Frontal cortex (tissue), 4 donors: ENCODE data around the gene CHRNA7. TPM values are rescaled to one million over a fixed set of nuclear protein-coding genes. Genes with fewer than 3 reads are reported as not detected.
"Not testable (repeated sequence)": the region's sequence is repeated elsewhere in the genome, so short reads cannot be mapped to it uniquely, and the experiment has no call there.

Experiments
- DNase-seq, 2 donors: peaks; one replicate each; pipeline ENCODE4 v3.0.0; 2012; ENCODE audit warnings: low spot score in 2 of 2
- FAIRE-seq: peaks from 2 replicates; lab custom pipeline; 2012; peaks lifted over from hg19 to GRCh38; lab: Jason Lieb, UNC
- total RNA-seq: library from RNA; depleted of rRNA; stranded (reverse); fragments of >200 nt; gene quantifications from one replicate; pipeline ENCODE4 v1.2.3, GENCODE V29; 2014
- donor health status: control.
- donor health status: control.
- donor health status: control.

CHRNA7 gene
- total RNA-seq, 1 donor from 2014 or later, result 4.5 TPM

DNA sequence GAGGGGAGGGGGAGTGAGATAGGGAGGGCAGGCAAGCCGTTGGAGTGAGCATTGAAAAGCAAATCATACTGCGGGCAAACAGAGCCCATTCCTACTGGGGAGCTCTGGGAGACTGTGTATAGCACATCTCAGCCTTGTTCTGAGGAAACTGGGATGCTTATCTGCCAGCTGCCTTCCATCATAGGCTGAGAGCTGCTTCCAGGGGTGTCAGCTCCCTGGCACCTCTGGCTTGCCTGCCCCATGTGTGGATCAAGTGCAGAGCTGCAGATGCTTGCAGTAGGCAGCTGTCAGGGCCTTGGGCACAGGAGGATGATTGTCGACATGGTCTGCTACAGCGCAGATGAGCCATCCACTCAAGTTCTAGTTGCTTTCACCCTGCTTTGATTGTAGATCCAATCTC is 86.8 kb downstream of the CHRNA7 start:
- no peak for FAIRE-seq

DNA sequence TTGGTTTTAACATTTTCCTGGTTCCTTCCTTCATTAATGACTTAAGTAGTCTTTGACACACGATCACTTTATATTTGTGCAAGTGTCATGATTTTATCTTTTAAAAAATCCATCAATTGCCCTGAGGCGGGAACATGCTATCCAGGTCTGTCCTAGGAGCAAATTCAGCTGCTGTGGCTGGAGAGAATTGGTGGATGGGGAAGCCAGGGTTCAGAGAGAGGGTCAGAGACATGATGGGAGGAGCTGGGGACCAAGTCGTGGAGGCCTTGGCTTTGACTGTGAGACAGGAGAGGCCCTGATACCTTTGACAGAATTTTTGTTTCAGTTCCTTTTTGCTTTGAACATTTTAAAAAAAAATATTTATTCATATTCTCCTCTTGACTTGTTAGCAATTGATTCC is 89.0 kb downstream of the CHRNA7 start:
- FAIRE-seq (no peak), DNase-seq (no peak)

More for the DNA sequence above, 86.8 kb downstream of the CHRNA7 start:
- no peak for DNase-seq

DNA sequence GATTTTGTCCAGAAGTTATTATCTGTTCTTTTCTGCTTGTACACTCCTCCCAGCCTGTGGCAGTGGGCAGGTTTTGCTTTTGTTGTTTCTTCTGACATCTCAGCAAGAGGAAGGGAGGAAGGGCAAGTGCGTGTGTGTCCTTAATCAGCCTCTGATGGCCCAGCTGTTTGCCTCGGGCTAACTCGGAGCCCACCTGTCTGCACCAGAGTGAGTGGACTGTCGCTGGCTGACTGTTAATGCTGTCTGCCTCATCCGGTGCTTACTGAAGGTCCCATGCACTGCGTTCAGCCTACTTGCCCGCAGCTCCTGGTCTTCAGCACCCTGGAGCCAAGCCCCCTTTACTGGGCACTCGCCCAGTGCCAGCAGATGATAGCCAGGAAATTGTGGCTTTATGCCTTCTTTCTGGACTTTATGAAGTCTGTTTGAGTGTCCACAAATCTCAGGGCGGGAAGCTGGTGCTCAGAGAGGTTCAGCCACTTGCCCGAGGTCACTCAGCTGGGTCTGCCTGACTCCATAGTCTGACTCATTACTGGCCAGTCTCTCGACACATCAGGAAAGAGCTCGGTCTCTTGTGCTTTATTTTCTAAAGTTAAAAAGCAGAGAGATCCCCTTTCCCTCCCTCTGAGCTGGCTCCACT is 89.5 kb downstream of the CHRNA7 start:
- no peak for FAIRE-seq

DNA sequence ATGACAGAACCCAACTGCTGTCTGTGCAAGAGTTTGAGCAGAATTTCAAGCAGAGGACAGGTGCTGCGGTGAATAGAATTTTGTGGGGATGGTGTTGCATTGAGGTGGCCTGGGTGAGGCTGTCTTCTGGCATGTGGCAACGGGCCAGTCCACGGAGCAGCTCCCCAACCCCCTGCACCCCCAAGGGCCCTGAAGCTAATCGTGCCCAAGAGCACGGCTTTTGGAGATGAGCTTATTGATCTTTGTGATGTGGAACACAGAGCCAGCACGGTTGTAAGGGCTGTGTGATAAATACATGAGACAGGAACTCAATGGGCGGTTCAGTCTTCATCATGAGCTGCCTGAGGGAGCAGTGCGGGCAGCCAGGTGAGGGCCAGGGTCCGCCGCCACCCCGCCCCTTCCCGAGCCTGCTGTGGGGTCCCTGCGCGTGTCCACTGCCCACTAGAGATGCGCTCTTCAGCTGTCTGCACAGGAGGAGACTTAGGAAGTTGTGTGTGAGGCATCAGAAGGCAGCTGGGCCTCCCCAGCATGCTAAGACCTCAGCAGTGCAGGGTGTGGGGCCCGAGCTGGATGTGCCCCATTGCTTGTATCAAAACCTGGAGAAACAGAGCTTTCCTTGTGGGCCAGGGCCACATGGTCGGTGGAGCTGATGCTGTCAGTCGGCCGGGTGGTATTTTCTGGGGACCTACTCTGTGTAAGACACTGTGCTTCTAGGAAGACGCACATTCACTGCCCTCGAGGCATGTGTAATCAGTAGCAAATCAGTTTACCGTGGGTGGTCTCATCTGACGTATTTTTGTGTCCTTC is 90.5 kb downstream of the CHRNA7 start:
- FAIRE-seq (no peak), DNase-seq (no peak)

More for the DNA sequence above, 89.5 kb downstream of the CHRNA7 start:
- DNase-seq, result no peak

DNA sequence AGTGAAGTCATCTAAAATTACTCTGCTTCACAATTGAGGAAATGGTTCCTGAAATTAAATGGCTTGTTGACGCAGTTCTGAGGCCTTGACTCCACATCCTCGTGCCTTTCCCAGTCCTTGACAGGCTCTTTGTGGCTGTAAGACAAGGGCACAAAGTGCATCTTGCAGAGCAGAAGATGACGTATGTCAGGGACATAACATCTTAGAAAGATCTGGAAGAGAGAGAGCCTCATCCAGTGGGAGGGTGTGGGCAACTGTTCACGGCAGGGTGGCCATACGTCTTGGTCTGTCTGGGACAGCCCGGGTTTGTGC is 91.0 kb downstream of the CHRNA7 start:
- no peak for FAIRE-seq
- no peak for DNase-seq

DNA sequence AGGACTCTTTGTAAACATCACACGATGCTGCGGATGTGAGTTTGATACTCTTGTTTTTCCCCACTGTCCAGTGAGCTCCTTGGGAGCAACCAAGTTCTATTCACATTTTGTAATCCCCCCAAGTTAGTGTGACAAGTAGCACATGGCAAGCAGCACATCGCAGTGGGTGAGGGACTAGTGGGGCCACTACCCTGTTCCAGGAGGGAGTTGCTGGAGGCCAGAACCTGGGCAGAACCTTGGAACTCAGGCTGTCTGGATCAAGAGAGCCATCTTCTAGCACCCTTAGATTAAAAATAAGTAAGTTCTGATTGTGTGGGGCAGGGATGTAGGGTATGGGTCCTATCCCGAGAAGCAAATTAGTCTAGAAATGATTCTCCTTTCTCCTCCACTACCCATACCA is 91.7 kb downstream of the CHRNA7 start:
- FAIRE-seq (no peak), DNase-seq (no peak)

DNA sequence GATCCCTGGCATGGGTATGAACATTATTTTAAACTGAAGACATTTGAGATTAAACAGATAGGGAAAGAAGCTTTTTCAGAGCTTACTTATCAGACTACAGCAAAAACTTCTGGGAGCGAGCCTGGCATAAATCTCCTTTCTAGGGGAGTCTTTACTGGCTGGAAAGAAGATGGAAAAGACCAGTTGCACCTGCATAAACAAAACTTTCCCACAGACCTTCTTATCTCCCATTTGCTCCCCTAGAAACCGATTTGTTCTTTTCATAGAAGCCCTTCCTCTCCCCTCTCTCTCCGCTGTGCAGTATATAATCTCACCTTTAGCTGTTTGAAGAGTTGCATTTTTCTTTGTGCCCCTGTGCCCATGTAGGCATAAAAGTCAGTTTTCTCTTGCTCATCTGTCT is 93.2 kb downstream of the CHRNA7 start:
- DNase-seq (no peak), FAIRE-seq (no peak)

DNA sequence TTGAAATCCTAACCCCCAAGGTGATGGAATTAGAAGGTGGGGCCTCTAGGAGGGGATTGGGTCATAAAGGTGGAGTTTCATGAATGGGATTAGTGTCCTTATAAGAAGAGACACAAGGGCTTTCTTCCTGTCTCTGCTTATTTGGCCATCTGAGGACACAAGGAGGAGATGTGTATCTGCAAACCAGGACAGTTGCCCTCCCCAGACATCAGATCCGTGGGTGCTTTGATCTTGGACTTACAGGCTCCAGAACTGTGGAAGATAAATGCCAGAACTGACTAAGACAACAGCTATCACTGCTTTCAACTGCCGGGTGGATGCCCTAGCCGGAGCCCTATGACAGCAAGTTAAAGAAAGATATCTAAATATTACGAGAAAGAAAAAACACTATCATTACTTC is 94.4 kb downstream of the CHRNA7 start:
- no peak for FAIRE-seq
- DNase-seq, result no peak

DNA sequence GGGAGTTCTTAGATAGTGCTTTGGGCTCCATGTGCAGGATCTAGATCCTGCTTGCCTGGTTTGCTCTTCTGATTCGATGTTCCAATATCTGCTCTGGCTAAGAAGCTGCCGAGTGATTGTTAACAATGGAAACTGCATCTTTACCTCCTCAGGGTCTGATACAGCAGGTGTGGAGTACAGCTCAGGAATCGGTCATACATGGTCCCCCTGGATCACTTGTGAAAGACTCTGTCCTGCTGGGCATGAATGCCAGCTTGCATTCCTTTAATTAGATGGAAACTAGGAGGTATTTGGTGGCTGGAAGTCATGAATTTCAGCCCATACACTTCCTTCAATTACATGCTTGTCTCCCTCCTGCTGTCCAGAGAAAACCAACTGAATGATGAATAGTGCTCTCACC is 95.3 kb downstream of the CHRNA7 start:
- FAIRE-seq (no peak), DNase-seq (no peak)

DNA sequence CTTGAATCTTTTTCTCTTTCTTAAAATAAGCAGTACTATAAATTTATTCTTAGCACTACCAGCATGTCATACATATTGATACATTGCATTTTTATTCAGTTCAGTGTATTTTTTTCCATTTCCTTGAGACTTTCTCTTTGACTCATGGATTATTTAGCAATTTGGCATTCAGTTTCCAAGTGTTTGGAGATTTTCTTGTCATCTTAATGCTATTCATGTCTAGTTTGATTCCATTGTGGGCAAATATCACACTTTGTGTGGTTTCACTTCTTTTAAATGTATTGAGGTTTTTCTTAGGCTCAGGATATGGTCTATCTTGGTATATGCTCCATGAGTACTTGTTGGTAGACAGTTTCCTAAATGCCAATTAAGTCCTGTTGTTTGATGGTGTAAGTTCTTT is 99.5 kb downstream of the CHRNA7 start:
- no peak for DNase-seq
- FAIRE-seq, result no peak

DNA sequence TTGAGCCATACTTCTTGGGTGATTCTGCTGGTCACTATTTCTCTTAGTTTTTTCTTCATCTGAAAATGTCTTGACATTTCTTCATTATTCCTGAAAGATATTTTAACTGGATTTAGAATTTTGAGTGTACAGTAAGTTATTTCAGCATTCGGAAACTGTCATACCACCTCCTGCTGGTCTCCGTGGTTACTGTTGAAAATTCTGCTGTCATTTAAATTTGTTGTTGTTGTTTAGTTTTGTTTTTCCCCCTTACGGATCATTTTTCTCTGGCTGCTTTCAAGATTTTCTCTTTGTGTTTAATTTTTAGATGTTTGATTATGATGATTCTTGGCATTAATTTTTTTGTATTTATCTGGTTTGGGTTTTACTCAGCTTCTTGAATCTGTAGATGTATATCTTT is 100.5 kb downstream of the CHRNA7 start:
- no peak for FAIRE-seq
- DNase-seq, result no peak

DNA sequence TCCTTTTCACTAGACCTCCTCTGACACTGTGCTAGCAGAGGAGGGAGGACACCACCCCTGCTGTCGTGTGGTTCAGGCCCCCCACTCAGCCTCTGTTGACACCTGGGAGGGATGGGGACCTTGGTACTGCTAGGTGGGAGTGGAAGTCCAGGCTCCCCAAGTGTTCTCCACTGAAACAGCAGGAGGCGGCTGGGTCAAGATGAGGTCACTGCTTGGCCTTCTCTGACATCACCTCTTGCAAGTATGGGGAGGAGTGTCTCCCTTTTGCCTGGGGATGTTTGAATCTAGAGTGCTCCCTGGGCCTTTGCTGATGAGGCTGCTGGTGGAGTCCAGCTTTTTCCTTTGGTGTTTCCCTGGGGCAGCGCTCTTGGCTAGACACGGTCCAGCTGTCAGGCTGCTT is 101.5 kb downstream of the CHRNA7 start:
- FAIRE-seq (no peak), DNase-seq (no peak)

DNA sequence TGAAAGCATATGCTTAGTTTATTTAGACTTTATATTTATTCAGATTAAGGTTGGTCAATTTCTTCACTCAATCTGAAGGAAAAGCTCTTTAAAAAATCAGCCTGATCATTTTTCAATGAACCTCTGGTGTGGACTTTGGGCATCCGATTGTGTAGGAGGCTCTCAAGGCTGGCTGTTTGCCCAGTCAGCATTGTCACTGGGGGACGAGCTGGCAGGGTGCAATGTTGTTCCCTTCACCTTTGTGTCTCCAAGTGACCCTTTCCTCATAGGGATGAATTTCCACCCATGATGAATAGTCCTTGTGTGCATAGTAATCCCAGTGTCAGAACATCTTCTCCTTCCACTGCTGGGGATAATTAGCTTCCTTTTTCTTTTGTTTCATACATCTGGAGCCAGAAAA is 102.5 kb downstream of the CHRNA7 start:
- DNase-seq, result no peak
- no peak for FAIRE-seq

DNA sequence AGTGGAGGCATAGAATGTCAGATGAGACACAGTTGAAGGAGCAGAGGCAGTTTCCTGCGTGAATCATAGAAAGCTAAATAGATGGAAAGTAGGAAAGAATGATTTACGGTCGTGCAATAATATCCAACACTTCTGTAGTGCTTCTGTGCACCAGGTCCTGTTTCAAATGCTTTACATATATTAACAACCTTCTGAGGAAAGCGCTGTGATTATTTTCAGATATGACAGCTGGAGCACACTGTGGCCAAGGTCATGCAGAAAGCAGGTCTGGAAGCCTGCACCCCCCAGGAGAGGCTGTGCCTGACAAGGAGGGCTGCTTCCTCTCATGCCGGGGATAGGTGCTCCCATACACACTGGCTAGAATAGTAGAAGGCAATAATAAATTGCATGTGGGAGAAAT is 104.5 kb downstream of the CHRNA7 start:
- DNase-seq, result no peak
- FAIRE-seq, result no peak

DNA sequence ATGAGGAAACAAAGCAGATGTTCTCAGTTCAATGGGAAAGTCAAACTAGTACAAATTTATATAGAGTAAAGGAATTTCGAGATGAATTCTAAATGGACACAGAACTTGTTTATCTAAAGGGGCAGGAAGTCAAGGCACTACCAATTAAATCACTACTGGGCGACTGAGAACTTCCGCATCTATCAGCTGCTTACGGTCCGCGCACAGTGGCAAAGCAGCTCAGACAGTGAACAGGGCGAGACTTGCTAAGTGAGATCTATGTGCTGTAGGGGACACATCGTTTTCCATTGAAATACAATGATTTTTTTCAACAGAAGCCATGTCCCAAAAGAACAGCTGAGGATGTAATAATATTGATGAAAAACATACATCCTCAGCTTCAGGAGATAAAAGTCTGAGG is 105.0 kb downstream of the CHRNA7 start:
- DNase-seq (no peak), FAIRE-seq (no peak)

DNA sequence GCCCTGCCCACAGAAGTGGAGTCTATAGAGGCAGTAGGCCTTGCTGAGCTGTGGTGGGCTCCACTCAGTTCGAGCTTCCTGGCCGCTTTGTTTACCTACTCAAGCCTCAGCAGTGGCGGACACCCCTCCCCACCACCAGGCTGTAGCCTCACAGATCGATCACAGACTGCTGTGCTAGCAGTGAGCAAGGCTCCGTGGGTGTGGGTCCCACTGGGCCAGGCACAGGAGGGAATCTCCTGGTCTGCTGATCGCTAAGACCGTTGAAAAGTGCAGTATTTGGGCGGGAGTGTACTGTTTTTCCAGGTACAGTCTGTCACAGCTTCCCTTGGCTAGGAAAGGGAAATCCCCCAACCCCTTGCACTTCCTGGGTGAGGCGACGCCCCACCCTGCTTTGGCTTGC is 115.2 kb downstream of the CHRNA7 start:
- not testable (repeated sequence) for DNase-seq, FAIRE-seq

DNA sequence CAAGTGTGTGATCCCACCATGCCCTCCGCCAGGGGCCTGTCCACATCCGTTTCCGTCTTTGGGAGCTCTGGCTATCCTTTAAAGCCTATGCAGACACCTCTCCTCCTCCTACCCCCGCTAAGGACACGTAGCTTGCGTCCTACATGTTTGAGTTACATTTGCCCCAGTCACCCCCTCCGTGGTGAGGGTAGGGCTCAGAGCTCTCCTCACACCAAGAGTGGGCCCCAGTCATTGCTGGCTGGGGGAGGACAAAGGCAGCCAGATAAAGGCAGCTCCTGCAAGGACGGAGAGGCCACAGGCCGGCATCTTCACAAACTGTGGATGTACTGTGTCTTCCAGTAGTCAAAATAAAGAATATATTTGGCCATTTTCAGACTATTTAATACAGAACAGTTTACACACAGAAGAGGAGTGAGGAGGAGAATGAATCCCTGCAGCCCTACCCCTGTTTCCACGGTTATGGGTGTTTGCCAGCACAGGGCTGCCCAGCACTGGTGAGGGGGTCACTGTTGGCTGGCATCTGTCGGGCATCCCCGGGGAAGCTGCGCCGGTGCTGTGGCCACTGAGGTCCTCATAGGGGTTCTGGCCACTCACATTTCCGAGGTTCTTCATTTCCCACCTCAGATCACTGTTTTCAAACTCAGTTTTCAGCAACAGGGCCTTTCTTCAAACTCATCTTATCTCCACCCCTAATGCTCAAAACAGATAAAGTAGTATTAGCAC is 118.7 kb downstream of the CHRNA7 start:
- FAIRE-seq, result no peak
- DNase-seq, result no peak

DNA sequence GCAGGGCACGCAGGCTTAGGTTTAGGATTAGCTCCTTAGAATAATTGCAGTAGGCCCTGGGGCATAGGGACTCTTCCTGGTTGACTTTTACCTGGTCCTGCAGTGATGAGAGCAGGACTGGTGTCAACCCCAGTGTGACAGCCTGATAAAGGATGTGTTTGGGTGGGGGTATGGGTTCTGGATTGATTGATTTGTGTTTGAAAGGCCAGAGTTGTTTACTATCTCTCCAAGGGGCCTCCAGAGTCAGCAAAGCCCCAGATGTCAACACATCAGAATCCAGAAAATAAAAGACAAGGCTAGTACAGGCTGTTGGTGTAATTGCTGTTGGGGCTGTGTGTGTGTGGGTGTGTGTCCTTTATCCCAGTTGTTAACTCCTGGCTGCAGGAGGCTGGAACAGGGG is 122.3 kb downstream of the CHRNA7 start:
- FAIRE-seq (no peak), DNase-seq (no peak)

DNA sequence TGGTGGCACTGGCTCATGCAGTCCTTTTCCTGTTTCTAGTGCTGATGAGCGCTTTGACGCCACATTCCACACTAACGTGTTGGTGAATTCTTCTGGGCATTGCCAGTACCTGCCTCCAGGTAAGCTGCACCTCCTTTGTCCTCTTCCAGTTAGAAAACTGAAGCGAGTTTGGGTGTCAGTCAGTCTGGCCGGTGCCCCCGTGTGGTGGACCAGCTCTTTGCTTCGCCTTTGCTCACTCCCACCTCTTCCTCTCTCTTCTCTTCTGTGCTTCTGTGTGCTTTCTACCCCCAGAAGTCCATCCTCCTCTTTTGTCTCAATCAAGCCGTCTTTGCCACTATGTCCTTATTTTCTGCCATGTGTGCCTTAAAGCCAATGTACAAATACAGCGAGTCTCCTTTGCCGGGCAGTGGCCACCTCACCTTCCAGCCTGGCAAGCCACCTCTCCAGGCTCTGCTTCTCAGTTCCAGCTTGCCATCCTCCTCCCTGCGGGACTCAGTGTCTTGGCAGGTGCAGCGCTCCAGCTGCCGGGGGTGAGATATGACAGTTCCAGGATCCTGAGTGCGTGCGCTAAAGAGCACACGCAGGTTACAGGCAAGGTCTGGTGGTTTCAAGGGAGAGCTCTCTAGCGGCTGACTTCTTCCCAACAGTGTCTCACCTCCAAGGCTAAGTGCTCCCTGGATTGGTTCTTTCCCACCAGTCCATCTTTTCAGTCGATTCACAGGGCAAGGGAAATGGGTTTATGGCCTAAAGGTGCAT is 123.7 kb downstream of the CHRNA7 start:
- not testable (repeated sequence) for FAIRE-seq

DNA sequence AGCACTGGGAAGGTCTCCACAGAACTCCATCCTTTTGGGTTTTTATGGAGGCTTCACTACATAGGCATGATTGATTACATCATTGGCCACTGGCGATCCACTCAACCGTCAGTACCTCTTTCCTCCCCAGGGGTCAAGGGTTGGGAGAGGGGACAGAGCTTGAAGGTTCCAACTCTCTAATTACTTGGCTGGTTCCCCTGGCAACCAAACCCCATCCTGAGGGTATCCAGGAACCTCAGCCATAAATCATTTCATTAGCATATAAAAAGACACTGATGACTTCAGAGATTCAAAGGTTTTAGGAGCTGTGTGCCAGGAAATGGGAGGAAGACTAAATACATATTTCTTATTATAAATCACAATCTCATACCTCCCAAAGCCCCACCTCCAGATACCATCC is 131.8 kb downstream of the CHRNA7 start:
- not testable (repeated sequence) for FAIRE-seq, DNase-seq

More for the DNA sequence above, 123.7 kb downstream of the CHRNA7 start:
- DNase-seq, result not testable (repeated sequence)
